ENCODE data around the gene RPS15. TPM values are rescaled to one million over a fixed set of nuclear protein-coding genes. Genes with fewer than 3 reads are reported as not detected.
A peak's percentile ranks its signal among the peaks of the same experiment; 100 is the strongest.
"Not testable (repeated sequence)": the region's sequence is repeated elsewhere in the genome, so short reads cannot be mapped to it uniquely, and the experiment has no call there.

The RPS15 gene
- total RNA-seq, 1 donor from 2014 or later: 695 TPM

GRCh38 chr19:1416014-1416841 is 22.0 kb upstream of the RPS15 start:
- ATAC-seq (no peak), DNase-seq (ENCODE audit: missing footprints) (no peak)
- intact Hi-C loops (cut with DNase I): no loop called here

GRCh38 chr19:1417145-1417544 is 21.1 kb upstream of the RPS15 start:
- no peak for ATAC-seq
- intact Hi-C loops (cut with DNase I): no loop called here
- no peak for DNase-seq (ENCODE audit: missing footprints)

GRCh38 chr19:1417681-1418495 is 20.3 kb upstream of the RPS15 start:
- DNase-seq (ENCODE audit: missing footprints) (no peak), ATAC-seq (no peak)
- intact Hi-C loops (cut with DNase I): no loop called here

GRCh38 chr19:1418496-1418775 is 19.8 kb upstream of the RPS15 start:
- no peak for DNase-seq (ENCODE audit: missing footprints)
- no peak for ATAC-seq
- intact Hi-C loops (cut with DNase I): no loop called here

- ATAC-seq: peak; percentile 39
- DNase-seq (ENCODE audit: missing footprints): no peak
- intact Hi-C loops (cut with DNase I): no loop called here
These were observed 19.1 kb upstream of the RPS15 start for GRCh38 chr19:1418951-1419738.

GRCh38 chr19:1420085-1420484 is 18.1 kb upstream of the RPS15 start:
- intact Hi-C loops (cut with DNase I); DNase-seq (ENCODE audit: missing footprints); ATAC-seq: not testable (repeated sequence)

GRCh38 chr19:1420590-1420989 is 17.6 kb upstream of the RPS15 start:
- DNase-seq (ENCODE audit: missing footprints): no peak
- ATAC-seq: no peak
- intact Hi-C loops (cut with DNase I): no loop called here

GRCh38 chr19:1421218-1421957 is 16.8 kb upstream of the RPS15 start:
- no peak for ATAC-seq
- no peak for DNase-seq (ENCODE audit: missing footprints)
- intact Hi-C loops (cut with DNase I): no loop called here

- DNase-seq (ENCODE audit: missing footprints) (no peak), ATAC-seq (no peak)
- intact Hi-C loops (cut with DNase I): no loop called here
These were observed 16.3 kb upstream of the RPS15 start for GRCh38 chr19:1421958-1422305.

- intact Hi-C loops (cut with DNase I): no loop called here
- DNase-seq (ENCODE audit: missing footprints) (no peak), ATAC-seq (no peak)
These were observed 15.8 kb upstream of the RPS15 start for GRCh38 chr19:1422360-1422759.

GRCh38 chr19:1422943-1423342 is 15.3 kb upstream of the RPS15 start:
- DNase-seq (ENCODE audit: missing footprints): no peak
- ATAC-seq: no peak
- intact Hi-C loops (cut with DNase I): no loop called here

- DNase-seq (ENCODE audit: missing footprints): no peak
- intact Hi-C loops (cut with DNase I): no loop called here
- no peak for ATAC-seq
These were observed 14.6 kb upstream of the RPS15 start for GRCh38 chr19:1423436-1424191.

GRCh38 chr19:1424192-1424955 is 13.8 kb upstream of the RPS15 start:
- intact Hi-C loops (cut with DNase I): no loop called here
- no peak for DNase-seq (ENCODE audit: missing footprints)

GRCh38 chr19:1425102-1425837 is 12.9 kb upstream of the RPS15 start:
- ATAC-seq (no peak), DNase-seq (ENCODE audit: missing footprints) (no peak)
- intact Hi-C loops (cut with DNase I): no loop called here

More at GRCh38 chr19:1424192-1424955, 13.8 kb upstream of the RPS15 start:
- no peak for ATAC-seq

GRCh38 chr19:1425902-1426301 is 12.3 kb upstream of the RPS15 start:
- intact Hi-C loops (cut with DNase I): no loop called here
- ATAC-seq: no peak
- no peak for DNase-seq (ENCODE audit: missing footprints)

- DNase-seq (ENCODE audit: missing footprints): no peak
- intact Hi-C loops (cut with DNase I): no loop called here
- no peak for ATAC-seq
These were observed 11.5 kb upstream of the RPS15 start for GRCh38 chr19:1426736-1427135.

Measured in Right ventricle myocardium inferior (tissue), 1 donor.